NCI-H2196 (cell line): ENCODE results near the gene AGAP1.

Source experiments
- DNase-seq: peaks from one replicate; lab custom pipeline; 2025; ENCODE audit not compliant: unreplicated experiment; lab: John Stamatoyannopoulos, UW

The AGAP1 gene

GRCh38 chr2:235626658-235627057, 132.8 kb downstream of the AGAP1 start:
- no peak for DNase-seq

- DNase-seq = no peak
Measured at GRCh38 chr2:235627682-235628081, 133.8 kb downstream of the AGAP1 start.

GRCh38 chr2:235630718-235631296, 137.0 kb downstream of the AGAP1 start:
- no peak for DNase-seq

- no peak for DNase-seq
Measured at GRCh38 chr2:235634435-235635158, 140.8 kb downstream of the AGAP1 start.

- DNase-seq = no peak
Measured at GRCh38 chr2:235636546-235636945, 142.7 kb downstream of the AGAP1 start.

GRCh38 chr2:235637896-235638295, 144.1 kb downstream of the AGAP1 start:
- no peak for DNase-seq

GRCh38 chr2:235638541-235639427, 144.9 kb downstream of the AGAP1 start:
- no peak for DNase-seq

- DNase-seq = peak; percentile 37
Measured at GRCh38 chr2:235639428-235639773, 145.6 kb downstream of the AGAP1 start.

- no peak for DNase-seq
Measured at GRCh38 chr2:235639885-235640284, 146.0 kb downstream of the AGAP1 start.

- no peak for DNase-seq
Measured at GRCh38 chr2:235640377-235640776, 146.5 kb downstream of the AGAP1 start.

GRCh38 chr2:235640926-235641723, 147.3 kb downstream of the AGAP1 start:
- DNase-seq = no peak

- no peak for DNase-seq
Measured at GRCh38 chr2:235641956-235642355, 148.1 kb downstream of the AGAP1 start.

- DNase-seq = no peak
Measured at GRCh38 chr2:235642446-235643098, 148.7 kb downstream of the AGAP1 start.

GRCh38 chr2:235643680-235644511, 150.1 kb downstream of the AGAP1 start:
- no peak for DNase-seq

- no peak for DNase-seq
Measured at GRCh38 chr2:235647264-235647663, 153.4 kb downstream of the AGAP1 start.

- DNase-seq = no peak
Measured at GRCh38 chr2:235647877-235648276, 154.0 kb downstream of the AGAP1 start.

- no peak for DNase-seq
Measured at GRCh38 chr2:235649418-235649817, 155.6 kb downstream of the AGAP1 start.

- DNase-seq = no peak
Measured at GRCh38 chr2:235651643-235652042, 157.8 kb downstream of the AGAP1 start.

GRCh38 chr2:235654103-235654813, 160.4 kb downstream of the AGAP1 start:
- DNase-seq = no peak
